Measurements from ENCODE around the gene FRS2.

DNA sequence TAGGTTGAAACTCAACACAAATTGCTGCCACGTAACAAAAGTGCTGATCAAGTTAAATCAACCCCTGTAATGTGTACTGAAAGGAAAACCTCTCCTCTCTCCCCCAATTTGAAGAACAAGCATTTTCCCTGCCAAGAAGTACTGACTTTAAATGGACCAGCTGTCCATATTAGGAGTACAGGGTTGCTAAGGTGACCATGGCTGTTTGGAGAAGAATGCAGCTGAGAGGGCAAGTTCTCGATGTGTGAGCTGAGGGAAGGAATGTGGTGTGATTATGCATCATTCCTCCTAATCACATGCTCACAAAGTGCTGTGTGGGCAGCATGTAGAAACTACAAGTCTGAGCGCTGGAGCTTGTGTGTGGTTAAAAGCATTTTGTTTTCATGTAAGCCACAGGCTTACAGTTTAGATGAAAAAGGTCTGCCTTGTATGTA lies 64.2 kb downstream of the FRS2 start:
- TF ChIP-seq POLR2AphosphoS5 (IDR thresholded peaks at IDR 0.05) (peak in 1 of 3 donors; percentile 70), POLR2A (IDR thresholded peaks at IDR 0.05) (no peak)
- TF ChIP-seq, protein P1, sequence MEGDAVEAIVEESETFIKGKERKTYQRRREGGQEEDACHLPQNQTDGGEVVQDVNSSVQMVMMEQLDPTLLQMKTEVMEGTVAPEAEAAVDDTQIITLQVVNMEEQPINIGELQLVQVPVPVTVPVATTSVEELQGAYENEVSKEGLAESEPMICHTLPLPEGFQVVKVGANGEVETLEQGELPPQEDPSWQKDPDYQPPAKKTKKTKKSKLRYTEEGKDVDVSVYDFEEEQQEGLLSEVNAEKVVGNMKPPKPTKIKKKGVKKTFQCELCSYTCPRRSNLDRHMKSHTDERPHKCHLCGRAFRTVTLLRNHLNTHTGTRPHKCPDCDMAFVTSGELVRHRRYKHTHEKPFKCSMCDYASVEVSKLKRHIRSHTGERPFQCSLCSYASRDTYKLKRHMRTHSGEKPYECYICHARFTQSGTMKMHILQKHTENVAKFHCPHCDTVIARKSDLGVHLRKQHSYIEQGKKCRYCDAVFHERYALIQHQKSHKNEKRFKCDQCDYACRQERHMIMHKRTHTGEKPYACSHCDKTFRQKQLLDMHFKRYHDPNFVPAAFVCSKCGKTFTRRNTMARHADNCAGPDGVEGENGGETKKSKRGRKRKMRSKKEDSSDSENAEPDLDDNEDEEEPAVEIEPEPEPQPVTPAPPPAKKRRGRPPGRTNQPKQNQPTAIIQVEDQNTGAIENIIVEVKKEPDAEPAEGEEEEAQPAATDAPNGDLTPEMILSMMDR (IDR thresholded peaks at IDR 0.05 in 8 of 11, conservative IDR thresholded peaks at IDR 0.05 in 3 of 11) = no peak

Data from spleen (tissue), 7 donors.